Stimulated activated effector memory CD8-positive, alpha-beta T cell treated with anti-CD3 and anti-CD28 coated beads, Interleukin-12 subunit alpha, Interleukin-12 subunit beta, amount 100 ng/mL, for 72 hours (primary cell): ENCODE measurements around the gene THEMIS2.
A peak's percentile ranks its signal among the peaks of the same experiment; 100 is the strongest.

Experiments
- ATAC-seq: fragments of 150-1000 bp; cut with Tn5 transposase; 2 replicates; pipeline ENCODE4 v1.10.0; 2021
- DNase-seq, 2 donors: peaks; one replicate each; pipeline ENCODE4 v3.0.0; 2021 to 2022; ENCODE audit warnings: low spot score in 2 of 2
- H3K27ac Mint-ChIP-seq: one replicate; pipeline ENCODE4 v1.8.0; 2022; ENCODE audit warnings: mild to moderate bottlenecking, mixed read lengths
- H3K36me3 Mint-ChIP-seq: one replicate; pipeline ENCODE4 v1.8.0; 2022; ENCODE audit warnings: mild to moderate bottlenecking, mixed read lengths
- H3K4me1 Mint-ChIP-seq: one replicate; pipeline ENCODE4 v1.8.0; 2022; ENCODE audit warnings: mixed read lengths
- H3K4me3 Mint-ChIP-seq: one replicate; pipeline ENCODE4 v1.8.0; 2022; ENCODE audit warnings: mild to moderate bottlenecking, mixed read lengths
- H3K9me3 Mint-ChIP-seq: one replicate; pipeline ENCODE4 v1.8.0; 2022; ENCODE audit warnings: mixed read lengths

Gene THEMIS2

DNA sequence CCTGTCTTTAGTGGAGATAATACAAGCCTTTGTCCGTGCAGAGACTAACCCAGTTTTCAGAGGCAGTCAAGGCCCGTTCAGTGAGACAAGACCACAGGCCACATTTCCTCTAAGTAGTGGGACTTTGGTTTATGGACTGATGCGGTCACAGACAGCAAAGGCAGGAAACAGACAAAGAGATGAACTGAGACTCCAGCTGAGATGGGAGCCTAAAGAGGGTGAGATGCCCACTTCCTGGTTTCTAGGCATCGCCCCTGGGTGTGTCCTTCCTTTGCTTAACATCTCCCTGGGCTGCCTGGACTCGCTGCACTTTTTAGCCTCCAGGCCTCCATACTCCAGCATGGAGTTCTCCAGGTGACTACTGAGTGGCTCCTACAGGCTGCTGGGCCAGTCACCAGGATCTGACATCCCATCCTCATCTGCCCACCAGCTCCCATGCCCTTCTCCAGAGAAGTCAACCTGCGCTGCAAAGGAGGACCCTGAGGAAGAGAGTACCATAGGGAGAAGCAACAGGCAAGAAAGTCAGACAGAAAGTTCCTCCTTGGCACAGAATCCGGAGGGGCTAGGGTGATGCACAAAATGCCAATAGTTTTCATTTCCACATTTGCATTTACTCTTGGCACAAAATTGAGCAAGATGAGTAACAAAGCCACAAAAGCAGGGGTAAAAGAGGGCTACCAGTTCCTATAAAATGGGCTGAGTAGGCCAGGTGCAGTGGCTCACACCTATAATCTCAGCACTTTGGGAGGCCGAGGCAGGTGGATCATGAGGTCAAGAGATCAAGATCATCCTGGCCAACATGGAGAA, 15.1 kb downstream of the THEMIS2 start:
- Mint-ChIP-seq H3K36me3 (peaks cover 76% of the 10 kb centered on the region), H3K27ac (peak overlapping the region; percentile 88), H3K4me1 (peaks cover 61% of the 10 kb centered on the region), H3K9me3 (no peaks in the 10 kb centered on the region), H3K4me3 (peak overlapping the region; percentile 53)
- ATAC-seq = peak; percentile 55
- DNase-seq = no peak

DNA sequence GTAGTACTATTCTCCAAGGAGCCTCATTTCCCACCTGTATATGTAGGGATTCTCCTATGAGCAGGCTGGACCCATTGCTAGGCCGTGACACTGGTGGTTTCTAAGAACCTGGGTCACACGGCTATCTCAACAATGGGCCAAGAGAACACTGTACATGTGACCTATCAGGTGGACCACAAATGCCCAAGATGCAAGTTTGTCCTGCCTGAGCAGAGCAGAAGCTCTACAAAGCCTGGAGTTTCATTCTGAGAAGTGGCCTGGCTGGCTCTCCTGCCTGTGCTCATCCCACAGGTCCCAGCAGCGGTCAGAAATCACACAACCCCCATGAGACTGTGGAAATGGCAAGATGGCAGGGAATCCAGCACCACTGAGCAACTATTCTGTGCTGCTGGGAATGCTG, 17.2 kb downstream of the THEMIS2 start:
- ATAC-seq (no peak), DNase-seq (no peak)
- no peaks in the 10 kb centered on the region for H3K9me3 Mint-ChIP-seq
- H3K36me3 Mint-ChIP-seq = peaks cover 93% of the 10 kb centered on the region
- H3K4me1 Mint-ChIP-seq = peaks cover 52% of the 10 kb centered on the region
- no peak overlapping the region for H3K4me3 Mint-ChIP-seq
- H3K27ac Mint-ChIP-seq = no peak overlapping the region

DNA sequence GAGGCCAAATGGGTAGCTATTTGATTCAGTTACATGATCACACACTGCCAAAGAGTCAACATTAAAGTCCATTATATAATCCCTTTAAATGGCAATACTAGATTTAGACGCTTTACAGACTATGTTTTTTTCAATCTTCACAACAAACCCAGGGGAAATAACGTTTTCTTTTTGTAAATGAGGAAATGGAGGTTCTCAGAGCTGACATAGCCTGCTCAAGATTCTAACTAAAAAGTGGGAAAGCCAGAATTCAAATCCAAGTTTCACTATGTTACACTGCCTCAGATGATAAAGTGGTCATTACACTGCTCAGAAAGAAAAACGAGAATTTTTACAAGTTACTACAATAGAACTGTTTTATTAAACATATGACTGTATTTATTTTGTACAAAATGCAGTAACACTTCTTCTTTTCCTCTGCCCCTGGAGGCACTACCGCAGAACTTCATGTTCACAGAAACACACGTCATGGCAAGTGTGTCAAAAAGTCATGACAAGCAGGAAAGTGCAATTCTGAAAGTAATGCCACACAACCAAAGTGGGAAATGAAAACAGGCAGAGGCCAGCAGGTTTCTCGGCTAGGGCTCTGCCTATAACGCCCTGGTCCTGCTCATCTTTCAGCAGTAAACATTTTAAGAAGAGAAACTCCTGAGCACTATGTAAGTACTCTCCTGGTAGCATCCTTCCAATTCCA, 19.0 kb downstream of the THEMIS2 start:
- H3K4me3 Mint-ChIP-seq = peak overlapping the region; percentile 36
- ATAC-seq (peak; percentile 77), DNase-seq (peak in 1 of 2 donors; percentile 75)
- peaks cover 99% of the 10 kb centered on the region for H3K36me3 Mint-ChIP-seq
- H3K9me3 Mint-ChIP-seq = no peaks in the 10 kb centered on the region
- H3K27ac Mint-ChIP-seq = peak overlapping the region; percentile 85
- peaks cover 40% of the 10 kb centered on the region for H3K4me1 Mint-ChIP-seq

DNA sequence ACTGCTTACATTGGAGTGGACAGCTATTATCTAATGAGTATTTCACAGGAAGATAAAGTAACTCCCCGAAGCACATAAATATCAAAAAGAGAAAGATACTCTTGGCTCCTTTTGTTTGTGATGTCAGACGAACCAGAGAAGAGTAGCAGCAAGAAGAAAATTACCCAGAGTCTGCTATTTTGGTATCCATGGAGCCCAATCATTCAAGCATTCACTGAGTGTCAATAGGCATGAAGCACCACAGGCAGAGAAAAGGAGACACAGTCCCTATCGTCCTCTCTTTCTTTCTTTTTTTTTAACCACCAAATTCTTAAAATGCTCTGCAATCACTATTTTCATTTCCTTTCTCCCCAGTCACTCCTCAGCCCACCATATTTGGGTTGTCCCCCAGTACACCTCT, 22.2 kb downstream of the THEMIS2 start:
- Mint-ChIP-seq H3K9me3 (no peaks in the 10 kb centered on the region), H3K4me1 (peaks cover 25% of the 10 kb centered on the region), H3K27ac (peak overlapping the region; percentile 19), H3K4me3 (no peak overlapping the region), H3K36me3 (peaks cover 100% of the 10 kb centered on the region)
- ATAC-seq (no peak), DNase-seq (no peak)

DNA sequence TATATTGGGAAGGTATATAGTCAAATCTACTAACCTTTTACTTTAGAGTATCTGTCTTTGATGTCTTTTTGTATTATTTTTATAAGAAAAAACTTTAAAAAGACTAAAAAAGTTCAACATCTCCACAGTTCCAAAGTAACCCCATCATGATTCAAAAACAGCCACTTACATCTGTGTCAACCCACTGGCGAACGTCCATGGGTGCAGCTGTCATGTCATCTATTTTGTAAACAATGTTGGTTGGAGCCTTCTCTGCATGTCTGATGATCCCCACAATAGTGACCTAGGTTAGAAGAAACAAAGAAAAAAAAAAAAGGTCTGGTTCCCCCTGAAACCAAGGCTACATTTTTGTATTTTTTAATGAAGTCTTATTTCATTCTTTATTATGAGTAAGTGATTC, 34.4 kb downstream of the THEMIS2 start:
- no peaks in the 10 kb centered on the region for H3K9me3 Mint-ChIP-seq
- H3K27ac Mint-ChIP-seq = no peak overlapping the region
- no peak overlapping the region for H3K4me3 Mint-ChIP-seq
- DNase-seq (no peak), ATAC-seq (no peak)
- H3K4me1 Mint-ChIP-seq = peaks cover 11% of the 10 kb centered on the region
- H3K36me3 Mint-ChIP-seq = peaks cover 100% of the 10 kb centered on the region

DNA sequence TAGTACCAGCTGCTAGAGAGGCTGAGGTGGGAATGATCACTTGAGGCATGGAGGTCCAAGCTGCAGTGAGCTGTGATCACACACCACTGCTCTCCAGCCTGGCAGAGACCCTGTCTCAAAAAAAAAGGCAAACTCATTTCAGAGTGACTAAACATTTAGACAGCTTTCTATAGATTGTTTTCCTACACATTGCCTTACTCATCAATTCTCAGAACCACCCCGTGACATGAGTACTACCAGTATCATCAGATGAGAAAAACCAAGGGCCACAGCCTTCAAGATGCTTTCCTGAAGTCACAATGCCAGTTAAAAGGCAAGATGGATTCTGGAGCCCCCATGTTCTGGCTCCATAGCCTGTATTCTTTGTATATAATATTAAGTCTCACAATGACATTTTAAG, 40.1 kb downstream of the THEMIS2 start:
- DNase-seq = peak; percentile 9 to 57
- peaks cover 38% of the 10 kb centered on the region for H3K4me1 Mint-ChIP-seq
- H3K27ac Mint-ChIP-seq = peak overlapping the region; percentile 100
- peak overlapping the region; percentile 100 for H3K4me3 Mint-ChIP-seq
- peak; percentile 71 for ATAC-seq
- peaks cover 76% of the 10 kb centered on the region for H3K36me3 Mint-ChIP-seq
- H3K9me3 Mint-ChIP-seq = no peaks in the 10 kb centered on the region

DNA sequence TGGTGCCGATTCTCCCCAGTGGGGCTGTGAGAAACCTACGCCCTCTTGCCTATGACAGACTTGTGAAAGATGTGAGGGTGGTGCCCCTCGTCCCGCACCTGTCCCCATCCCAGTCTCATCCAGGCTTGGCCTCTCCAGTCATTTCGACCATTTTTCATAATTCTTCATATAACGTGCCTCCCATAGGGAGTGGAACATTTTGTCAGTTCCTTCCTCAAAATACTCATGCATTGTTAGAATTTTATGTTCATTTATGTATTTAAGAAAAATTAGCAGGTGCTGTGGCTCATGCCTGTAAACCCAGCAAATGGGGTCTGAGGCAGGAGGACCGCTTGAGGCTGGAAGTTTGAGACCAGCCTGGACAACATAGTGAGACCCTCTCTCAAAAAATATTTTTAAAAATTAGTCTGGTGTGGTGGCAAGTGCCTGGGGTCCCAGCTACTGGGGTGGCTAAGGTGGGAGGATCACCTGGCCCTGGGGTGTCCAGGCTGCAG, 42.8 kb downstream of the THEMIS2 start:
- no peak for DNase-seq
- peak overlapping the region; percentile 100 for H3K27ac Mint-ChIP-seq
- peaks cover 36% of the 10 kb centered on the region for H3K4me1 Mint-ChIP-seq
- H3K9me3 Mint-ChIP-seq = no peaks in the 10 kb centered on the region
- peak overlapping the region; percentile 100 for H3K4me3 Mint-ChIP-seq
- peaks cover 49% of the 10 kb centered on the region for H3K36me3 Mint-ChIP-seq
- ATAC-seq = no peak

DNA sequence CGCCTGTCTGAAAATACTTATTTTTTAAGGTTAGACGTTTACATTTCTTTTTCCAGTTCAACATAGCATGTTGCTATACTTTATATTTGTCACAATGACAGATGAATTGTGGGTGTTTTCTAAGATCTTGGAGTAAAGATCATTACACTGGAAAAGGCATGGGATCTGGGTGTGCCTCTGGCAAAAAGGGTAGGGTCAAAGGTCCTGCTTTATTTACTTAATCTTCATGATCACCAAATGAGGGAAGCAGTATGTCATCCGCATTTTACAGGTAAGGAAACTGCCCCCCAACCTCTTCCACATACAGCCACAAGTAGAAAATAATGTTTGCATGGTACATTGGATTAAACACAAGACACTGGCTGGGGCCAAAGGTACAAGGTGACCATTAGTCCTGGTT, 49.9 kb downstream of the THEMIS2 start:
- H3K36me3 Mint-ChIP-seq = no peaks in the 10 kb centered on the region
- no peak overlapping the region for H3K27ac Mint-ChIP-seq
- H3K4me1 Mint-ChIP-seq = no peaks in the 10 kb centered on the region
- ATAC-seq (no peak), DNase-seq (no peak)
- H3K4me3 Mint-ChIP-seq = no peak overlapping the region
- no peaks in the 10 kb centered on the region for H3K9me3 Mint-ChIP-seq

DNA sequence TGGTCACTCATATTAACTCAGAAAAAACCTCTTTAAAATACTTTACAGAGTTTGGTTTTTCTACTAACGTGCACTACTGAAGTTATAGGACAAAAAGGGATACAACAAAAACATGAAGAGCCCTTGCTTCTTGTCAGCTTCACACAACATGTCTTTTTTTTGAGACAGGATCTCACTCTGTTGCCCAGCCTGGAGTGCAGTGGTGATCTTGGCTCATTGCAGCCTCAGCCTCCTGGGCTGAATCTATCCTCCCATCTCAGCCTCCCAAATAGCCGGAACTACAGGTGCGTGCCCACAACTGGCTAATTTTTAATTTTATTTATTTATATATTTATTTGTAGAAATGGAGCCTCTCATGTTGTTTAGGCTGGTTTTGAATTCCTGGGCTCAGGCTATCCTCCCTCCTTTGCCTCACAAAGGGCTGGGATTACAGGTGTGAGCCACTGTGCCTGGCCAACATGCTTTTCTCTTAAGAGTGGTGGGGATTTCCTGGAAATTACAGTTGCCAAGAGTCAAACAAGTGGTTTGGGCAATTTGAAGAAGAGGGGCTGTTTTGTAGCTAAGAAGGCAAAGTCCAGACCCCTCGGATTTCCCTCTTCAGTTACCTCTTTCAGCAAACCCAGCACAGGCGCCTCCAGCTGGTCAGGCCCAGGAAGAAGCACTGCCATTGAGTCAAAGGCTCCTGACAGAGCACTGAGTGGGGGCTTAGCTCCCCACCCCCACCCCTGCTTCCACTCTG, 56.0 kb downstream of the THEMIS2 start:
- ATAC-seq = no peak
- Mint-ChIP-seq H3K9me3 (no peaks in the 10 kb centered on the region), H3K4me1 (no peaks in the 10 kb centered on the region), H3K4me3 (no peak overlapping the region), H3K27ac (no peak overlapping the region), H3K36me3 (no peaks in the 10 kb centered on the region)
- no peak for DNase-seq

DNA sequence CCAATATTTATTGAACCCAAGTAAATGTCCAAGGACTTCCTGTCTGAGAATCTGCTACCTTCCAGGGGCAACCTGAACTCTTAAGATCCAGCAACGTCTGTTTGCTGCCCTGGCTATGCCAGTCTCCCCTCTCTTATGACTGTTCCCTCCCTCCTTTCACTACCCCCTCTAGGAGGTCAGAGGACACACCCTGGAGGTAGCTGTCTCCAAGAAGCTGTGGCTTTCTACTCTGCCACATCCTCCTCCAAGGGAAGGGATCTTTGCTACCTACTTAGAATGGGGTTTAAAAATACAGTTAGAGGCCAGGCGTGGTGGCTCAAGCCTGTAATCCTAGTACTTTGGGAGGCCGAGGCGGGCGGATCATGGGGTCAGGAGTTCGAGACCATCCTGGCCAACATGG, 58.8 kb downstream of the THEMIS2 start:
- Mint-ChIP-seq H3K36me3 (no peaks in the 10 kb centered on the region), H3K4me3 (no peak overlapping the region), H3K4me1 (peaks cover 10% of the 10 kb centered on the region), H3K9me3 (no peaks in the 10 kb centered on the region), H3K27ac (no peak overlapping the region)
- DNase-seq = no peak
- no peak for ATAC-seq

DNA sequence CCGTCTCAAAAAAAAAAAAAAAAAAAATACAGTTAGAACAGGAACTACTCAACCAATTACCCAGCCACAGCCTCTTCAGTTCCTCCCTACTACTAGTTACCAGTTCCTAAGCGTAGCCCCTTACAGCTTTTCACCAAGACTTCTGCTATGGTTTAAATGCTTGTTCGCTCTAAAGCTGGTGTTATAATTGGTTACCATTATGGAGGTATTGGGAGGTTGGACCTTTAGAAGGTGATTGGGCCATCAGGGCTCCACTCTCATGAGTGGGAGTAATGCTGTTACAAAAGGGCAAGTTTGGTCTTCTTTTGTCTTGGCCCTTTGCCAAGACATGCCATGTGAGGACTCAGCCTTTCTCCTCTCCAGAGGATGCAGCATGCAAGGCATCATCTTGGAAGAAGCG, 59.4 kb downstream of the THEMIS2 start:
- Mint-ChIP-seq H3K9me3 (no peaks in the 10 kb centered on the region), H3K27ac (no peak overlapping the region), H3K4me1 (peaks cover 10% of the 10 kb centered on the region), H3K4me3 (no peak overlapping the region), H3K36me3 (no peaks in the 10 kb centered on the region)
- ATAC-seq (no peak), DNase-seq (no peak)

DNA sequence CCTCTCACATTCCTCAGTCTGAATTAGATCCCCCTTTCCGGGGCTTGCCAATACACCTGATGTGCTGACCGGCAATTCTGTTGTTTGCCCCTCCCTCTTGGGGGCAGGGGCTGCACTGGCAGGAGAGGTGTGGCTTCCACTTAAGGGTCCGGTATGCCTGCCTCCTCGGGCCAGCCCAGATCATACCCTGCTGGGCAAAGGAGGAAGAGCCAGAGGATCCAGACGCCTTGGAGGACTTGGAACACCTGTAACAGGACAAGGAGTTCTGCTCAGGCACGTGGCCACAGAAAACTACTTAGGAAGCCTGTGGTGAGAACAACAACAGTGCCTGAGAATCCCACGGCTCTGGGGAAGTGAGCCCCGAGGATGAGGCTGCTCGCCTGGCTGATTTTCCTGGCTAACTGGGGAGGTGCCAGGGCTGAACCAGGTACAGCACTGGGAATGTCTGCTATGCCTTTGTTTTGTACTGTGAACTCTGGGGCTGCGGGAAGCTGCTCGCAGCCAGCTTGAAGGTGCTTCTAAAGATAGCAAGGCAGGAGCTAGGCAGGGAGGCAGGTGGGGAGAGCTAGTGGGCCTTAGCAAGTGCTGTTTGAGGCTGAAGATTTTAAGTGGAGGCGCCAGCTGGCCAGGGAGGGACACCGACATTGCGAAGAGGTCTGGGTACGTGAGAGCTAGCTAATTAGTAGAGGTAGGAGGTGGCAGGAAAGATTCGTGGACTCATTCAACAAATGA, 62.6 kb downstream of the THEMIS2 start, which contains the start of gene SMPDL3B:
SMPDL3B (plus strand) TSS at position 183 of the 732 bp plus-strand sequence; CDS start at position 367, 184 bp downstream.
- Mint-ChIP-seq H3K27ac (peak within 1 kb of the TSS; percentile 22), H3K4me3 (peak within 1 kb of the TSS; percentile 1), H3K4me1 (peaks cover 12% of the 10 kb centered on the region), H3K36me3 (no peaks in the 10 kb centered on the region), H3K9me3 (no peaks in the 10 kb centered on the region)
- ATAC-seq (peak; percentile 51), DNase-seq (no peak)

DNA sequence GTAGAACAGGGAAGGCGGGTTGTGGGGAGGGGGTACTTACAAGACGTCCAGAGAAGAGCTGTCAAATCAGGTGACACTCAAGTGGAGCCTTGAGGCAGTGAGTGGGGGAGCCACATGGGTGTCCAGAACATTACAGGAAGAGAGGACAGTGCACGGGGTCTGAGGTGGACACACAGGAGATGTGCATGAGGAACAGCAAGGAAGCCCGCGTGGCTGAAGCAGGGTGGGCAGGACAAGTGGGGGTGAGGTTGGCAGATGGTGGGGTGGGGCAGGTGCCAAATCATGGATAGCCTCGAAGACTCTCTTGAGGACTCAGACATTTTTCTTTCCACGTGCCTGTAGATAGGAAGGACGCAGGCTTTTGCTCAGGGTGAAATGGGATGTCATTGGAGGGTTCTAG, 63.4 kb downstream of the THEMIS2 start:
- Mint-ChIP-seq H3K4me1 (peaks cover 19% of the 10 kb centered on the region), H3K36me3 (no peaks in the 10 kb centered on the region), H3K4me3 (no peak overlapping the region), H3K27ac (no peak overlapping the region), H3K9me3 (no peaks in the 10 kb centered on the region)
- ATAC-seq (no peak), DNase-seq (no peak)
